Liver (tissue), 9 donors: Measurements from ENCODE around the gene NKD1. TPM values are rescaled to one million over a fixed set of nuclear protein-coding genes. Genes with fewer than 3 reads are reported as not detected.

Experiments used
- DNase-seq: peaks from one replicate; pipeline ENCODE4 v3.0.0-alpha.2; 2017; ENCODE audit warnings: low spot score
- H3K27ac ChIP-seq, 2 donors: one replicate each; pipeline ENCODE4 v1.7.0; 2013; ENCODE audit warnings: inconsistent platforms in 2 of 2, low read length in 2 of 2, control low read depth in 1 of 2, low read depth in 1 of 2, mild to moderate bottlenecking in 1 of 2
- H3K27me3 ChIP-seq, 4 donors: one replicate each; pipeline versions ENCODE4 v1.6.1 to v1.7.0; 2013; ENCODE audit warnings: low read length in 3 of 4, inconsistent platforms in 1 of 4, mild to moderate bottlenecking in 1 of 4, moderate library complexity in 1 of 4; ENCODE audit not compliant: control insufficient read depth in 4 of 4, insufficient read depth in 4 of 4
- H3K36me3 ChIP-seq, 4 donors: one replicate each; pipeline versions ENCODE4 v1.6.1 to v1.7.0; 2013; ENCODE audit warnings: low read length in 3 of 4, mild to moderate bottlenecking in 3 of 4, low read depth in 1 of 4, moderate library complexity in 1 of 4; ENCODE audit not compliant: control insufficient read depth in 4 of 4, insufficient read depth in 3 of 4
- H3K4me1 ChIP-seq, 4 donors: one replicate each; pipeline versions ENCODE4 v1.6.1 to v1.7.0; 2013; ENCODE audit warnings: low read length in 3 of 4, mild to moderate bottlenecking in 3 of 4, moderate library complexity in 1 of 4; ENCODE audit not compliant: control insufficient read depth in 4 of 4, insufficient read depth in 4 of 4
- H3K4me3 ChIP-seq, 3 donors: one replicate each; pipeline versions ENCODE4 v1.6.1 to v1.7.0; 2013; ENCODE audit warnings: low read length in 3 of 3, control low read depth in 1 of 3, low read depth in 1 of 3, mild to moderate bottlenecking in 1 of 3
- H3K9ac ChIP-seq, 2 donors: one replicate each; pipeline ENCODE4 v1.7.0; 2013; ENCODE audit warnings: low read length in 2 of 2, mild to moderate bottlenecking in 2 of 2, moderate library complexity in 2 of 2, control low read depth in 1 of 2, low read depth in 1 of 2
- H3K9me3 ChIP-seq, 4 donors: one replicate each; pipeline versions ENCODE4 v1.6.1 to v1.7.0; 2013; ENCODE audit warnings: low read length in 3 of 4; ENCODE audit not compliant: control insufficient read depth in 4 of 4
- EGR1 ChIP-seq, 2 donors: IDR thresholded peaks; 2 replicates each; pipeline ENCODE4 v1.6.1; 2016 to 2018; ENCODE audit warnings: antibody characterized with exemption in 2 of 2, low read depth in 2 of 2
- FOXA1 ChIP-seq: IDR thresholded peaks from 2 replicates; pipeline ENCODE4 v1.6.1; 2016; ENCODE audit warnings: antibody characterized with exemption
- FOXA2 ChIP-seq: IDR thresholded peaks from 2 replicates; pipeline ENCODE4 v1.6.1; 2016; ENCODE audit warnings: antibody characterized with exemption
- GABPA ChIP-seq, 2 donors: IDR thresholded peaks in 1 of 2; conservative IDR thresholded peaks in 1 of 2; 2 replicates each; pipeline ENCODE4 v1.6.1; 2016; ENCODE audit warnings: antibody characterized with exemption in 2 of 2, mild to moderate bottlenecking in 1 of 2, moderate library complexity in 1 of 2
- HNF4A ChIP-seq, 2 donors: conservative IDR thresholded peaks; 2 replicates each; pipeline ENCODE4 v1.6.1; 2016; ENCODE audit warnings: antibody characterized with exemption in 2 of 2, mild to moderate bottlenecking in 2 of 2
- HNF4G ChIP-seq: IDR thresholded peaks from 2 replicates; pipeline ENCODE4 v1.6.1; 2016; ENCODE audit warnings: antibody characterized with exemption
- JUND ChIP-seq, 2 donors: IDR thresholded peaks; 2 replicates each; pipeline ENCODE4 v1.6.1; 2016; ENCODE audit warnings: antibody characterized with exemption in 2 of 2
- NR2F2 ChIP-seq: IDR thresholded peaks from 2 replicates; pipeline ENCODE4 v1.6.1; 2016; ENCODE audit warnings: antibody characterized with exemption
- RAD21 ChIP-seq, 2 donors: IDR thresholded peaks; 2 replicates each; pipeline ENCODE4 v1.6.1; 2016; ENCODE audit warnings: antibody characterized with exemption in 2 of 2, mild to moderate bottlenecking in 2 of 2
- SP1 ChIP-seq: IDR thresholded peaks from 2 replicates; pipeline ENCODE4 v1.6.1; 2018; ENCODE audit warnings: antibody characterized with exemption, mild to moderate bottlenecking
- TAF1 ChIP-seq: conservative IDR thresholded peaks from 2 replicates; pipeline ENCODE4 v1.6.1; 2016; ENCODE audit warnings: antibody characterized with exemption, mild to moderate bottlenecking
- YY1 ChIP-seq: IDR thresholded peaks from 2 replicates; pipeline ENCODE4 v1.6.1; 2016; ENCODE audit warnings: antibody characterized with exemption, mild to moderate bottlenecking
- WGBS: extraction: QIAGEN DNeasy Blood & Tissue Kit; methylation state at CpG from one replicate; pipeline ENCODE4 v1.1.7; 2013; 5-methylcytosine and 5-hydroxymethylcytosine counted together
- polyA plus RNA-seq, 2 donors: library from polyadenylated mRNA; stranded (reverse) in 1 of 2; unstranded in 1 of 2; fragments of 200-250 nt in 1 of 2; fragments of >200 nt in 1 of 2; fragmentation: Nextera tagmentation in 1 of 2; extraction: Ambion mirVana in 1 of 2; gene quantifications; one replicate each; pipeline versions ENCODE4 v1.2.1 to v1.2.3, GENCODE V29; 2013 to 2015
- total RNA-seq, 2 donors: library from RNA; depleted of rRNA; stranded (reverse); fragments of >200 nt; gene quantifications; one replicate each; pipeline ENCODE4 v1.2.3, GENCODE V29; 2014
- TF ChIP-seq, protein P1 (sequence below): IDR thresholded peaks from 2 replicates; pipeline ENCODE4 v1.6.1; 2016; ENCODE audit warnings: antibody characterized with exemption
- TF ChIP-seq, protein P2 (sequence below): fragments of 150-350 bp; IDR thresholded peaks from 2 replicates; pipeline ENCODE4 v1.5.1; 2017; ENCODE audit warnings: improper control_type of control experiment, low read depth, low read length; ENCODE audit not compliant: missing input control
- TF ChIP-seq, protein P3 (sequence below): IDR thresholded peaks from 2 replicates; pipeline ENCODE4 v1.6.1; 2016; ENCODE audit warnings: antibody characterized with exemption, mild to moderate bottlenecking
- TF ChIP-seq, protein P4 (sequence below): IDR thresholded peaks from 2 replicates; pipeline ENCODE4 v1.6.1; 2016; ENCODE audit warnings: antibody characterized with exemption
- TF ChIP-seq, protein P5 (sequence below): IDR thresholded peaks from 2 replicates; pipeline ENCODE4 v1.6.1; 2016; ENCODE audit warnings: antibody characterized with exemption
- donor health status: healthy.
- donor health status: healthy.
- donor health status: healthy.
- donor health status: healthy.
- donor health status: healthy.

The NKD1 gene
- total and polyA plus RNA-seq, 4 donors: 0.28 to 3.5 (median 0.85) TPM

DNA sequence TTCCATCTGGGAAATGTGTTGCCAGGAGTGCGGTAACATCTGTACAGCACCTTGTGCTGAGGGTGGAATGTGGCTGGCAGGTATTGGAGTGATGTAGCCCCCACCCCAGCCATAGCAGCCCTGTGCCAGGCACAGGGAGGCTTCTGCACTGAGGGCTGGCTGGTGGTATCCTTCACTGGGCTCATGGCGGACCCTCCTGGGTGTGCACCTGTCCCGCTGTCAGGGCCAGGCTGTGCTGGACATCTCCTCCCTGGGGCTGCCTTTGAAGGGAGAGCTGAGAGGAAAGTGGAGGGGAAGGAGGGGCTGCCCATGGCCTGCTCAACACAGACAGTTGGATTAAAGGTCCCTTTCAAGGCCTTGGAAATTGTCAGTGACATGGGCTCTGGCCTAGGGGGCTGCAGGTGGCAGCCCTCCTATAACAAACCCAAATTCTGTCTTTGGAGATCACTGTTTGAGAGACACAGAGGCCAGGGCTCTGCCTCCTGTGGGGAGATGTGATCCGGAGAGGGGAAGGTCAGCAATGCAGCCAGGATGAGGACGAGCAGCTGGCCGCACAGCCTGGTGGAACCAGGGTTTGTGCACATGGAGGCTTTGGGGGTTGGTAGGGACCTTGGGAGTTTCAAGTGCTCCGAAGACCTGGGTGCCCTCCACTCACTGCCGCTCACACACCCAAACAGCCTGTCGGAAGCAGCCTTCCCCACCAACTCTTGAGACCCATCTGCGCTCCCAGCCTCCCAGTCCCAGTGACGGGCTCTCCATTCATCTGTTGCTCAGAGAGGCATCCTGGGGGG is 22.8 kb downstream of the NKD1 start:
- no peaks in the 10 kb centered on the region for H3K36me3 ChIP-seq
- H3K4me1 ChIP-seq: no peaks in the 10 kb centered on the region
- H3K27me3 ChIP-seq: no peaks in the 10 kb centered on the region
- no peak overlapping the region for H3K9ac ChIP-seq
- no peaks in the 10 kb centered on the region for H3K9me3 ChIP-seq
- no peak for TF ChIP-seq TAF1
- TF ChIP-seq, protein P1, sequence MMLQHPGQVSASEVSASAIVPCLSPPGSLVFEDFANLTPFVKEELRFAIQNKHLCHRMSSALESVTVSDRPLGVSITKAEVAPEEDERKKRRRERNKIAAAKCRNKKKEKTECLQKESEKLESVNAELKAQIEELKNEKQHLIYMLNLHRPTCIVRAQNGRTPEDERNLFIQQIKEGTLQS: no peak
- TF ChIP-seq, protein P2, sequence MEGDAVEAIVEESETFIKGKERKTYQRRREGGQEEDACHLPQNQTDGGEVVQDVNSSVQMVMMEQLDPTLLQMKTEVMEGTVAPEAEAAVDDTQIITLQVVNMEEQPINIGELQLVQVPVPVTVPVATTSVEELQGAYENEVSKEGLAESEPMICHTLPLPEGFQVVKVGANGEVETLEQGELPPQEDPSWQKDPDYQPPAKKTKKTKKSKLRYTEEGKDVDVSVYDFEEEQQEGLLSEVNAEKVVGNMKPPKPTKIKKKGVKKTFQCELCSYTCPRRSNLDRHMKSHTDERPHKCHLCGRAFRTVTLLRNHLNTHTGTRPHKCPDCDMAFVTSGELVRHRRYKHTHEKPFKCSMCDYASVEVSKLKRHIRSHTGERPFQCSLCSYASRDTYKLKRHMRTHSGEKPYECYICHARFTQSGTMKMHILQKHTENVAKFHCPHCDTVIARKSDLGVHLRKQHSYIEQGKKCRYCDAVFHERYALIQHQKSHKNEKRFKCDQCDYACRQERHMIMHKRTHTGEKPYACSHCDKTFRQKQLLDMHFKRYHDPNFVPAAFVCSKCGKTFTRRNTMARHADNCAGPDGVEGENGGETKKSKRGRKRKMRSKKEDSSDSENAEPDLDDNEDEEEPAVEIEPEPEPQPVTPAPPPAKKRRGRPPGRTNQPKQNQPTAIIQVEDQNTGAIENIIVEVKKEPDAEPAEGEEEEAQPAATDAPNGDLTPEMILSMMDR: no peak
- no peak for TF ChIP-seq FOXA2
- no peak for TF ChIP-seq JUND (IDR thresholded peaks at IDR 0.05)
- no peak for TF ChIP-seq HNF4G
- TF ChIP-seq EGR1 (IDR thresholded peaks at IDR 0.05; ENCODE audit: low read depth in 2 of 2): no peak
- WGBS: 98% methylated on average over 11 of the region's 11 CpGs
- no peak overlapping the region for H3K27ac ChIP-seq
- DNase-seq: no peak
- H3K4me3 ChIP-seq: no peak overlapping the region

DNA sequence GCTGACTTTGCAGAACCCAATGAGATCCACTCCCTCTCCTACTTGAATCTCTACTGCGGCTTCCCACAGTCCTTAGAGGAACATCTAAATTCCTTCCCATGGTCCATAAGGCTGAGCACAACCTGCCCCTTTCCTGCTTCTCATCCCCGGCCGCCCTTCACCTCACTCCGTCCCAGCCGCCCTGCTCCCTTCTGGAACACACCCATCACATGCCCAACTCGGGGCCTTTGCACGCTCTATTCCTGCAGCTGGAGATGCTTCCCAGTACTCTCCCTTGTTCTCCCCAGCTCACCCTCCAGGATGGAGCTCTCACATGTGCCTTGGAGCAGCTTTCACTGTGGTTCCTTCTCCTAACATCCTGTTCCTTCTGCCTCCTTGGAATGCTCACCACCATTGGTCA is 23.6 kb downstream of the NKD1 start:
- Histone ChIP-seq H3K9ac (no peak overlapping the region), H3K9me3 (no peaks in the 10 kb centered on the region), H3K4me1 (no peaks in the 10 kb centered on the region), H3K36me3 (no peaks in the 10 kb centered on the region), H3K27me3 (no peaks in the 10 kb centered on the region), H3K4me3 (no peak overlapping the region), H3K27ac (no peak overlapping the region)
- DNase-seq: no peak
- TF ChIP-seq SP1 (no peak), GABPA (IDR thresholded peaks at IDR 0.05 in 1 of 2, conservative IDR thresholded peaks at IDR 0.05 in 1 of 2) (no peak), HNF4G (no peak), JUND (IDR thresholded peaks at IDR 0.05) (no peak), HNF4A (conservative IDR thresholded peaks at IDR 0.05) (no peak), EGR1 (IDR thresholded peaks at IDR 0.05; ENCODE audit: low read depth in 2 of 2) (no peak), FOXA2 (no peak), RAD21 (IDR thresholded peaks at IDR 0.05) (no peak), TAF1 (no peak), NR2F2 (no peak), FOXA1 (no peak), YY1 (no peak)
- TF ChIP-seq, protein P3, sequence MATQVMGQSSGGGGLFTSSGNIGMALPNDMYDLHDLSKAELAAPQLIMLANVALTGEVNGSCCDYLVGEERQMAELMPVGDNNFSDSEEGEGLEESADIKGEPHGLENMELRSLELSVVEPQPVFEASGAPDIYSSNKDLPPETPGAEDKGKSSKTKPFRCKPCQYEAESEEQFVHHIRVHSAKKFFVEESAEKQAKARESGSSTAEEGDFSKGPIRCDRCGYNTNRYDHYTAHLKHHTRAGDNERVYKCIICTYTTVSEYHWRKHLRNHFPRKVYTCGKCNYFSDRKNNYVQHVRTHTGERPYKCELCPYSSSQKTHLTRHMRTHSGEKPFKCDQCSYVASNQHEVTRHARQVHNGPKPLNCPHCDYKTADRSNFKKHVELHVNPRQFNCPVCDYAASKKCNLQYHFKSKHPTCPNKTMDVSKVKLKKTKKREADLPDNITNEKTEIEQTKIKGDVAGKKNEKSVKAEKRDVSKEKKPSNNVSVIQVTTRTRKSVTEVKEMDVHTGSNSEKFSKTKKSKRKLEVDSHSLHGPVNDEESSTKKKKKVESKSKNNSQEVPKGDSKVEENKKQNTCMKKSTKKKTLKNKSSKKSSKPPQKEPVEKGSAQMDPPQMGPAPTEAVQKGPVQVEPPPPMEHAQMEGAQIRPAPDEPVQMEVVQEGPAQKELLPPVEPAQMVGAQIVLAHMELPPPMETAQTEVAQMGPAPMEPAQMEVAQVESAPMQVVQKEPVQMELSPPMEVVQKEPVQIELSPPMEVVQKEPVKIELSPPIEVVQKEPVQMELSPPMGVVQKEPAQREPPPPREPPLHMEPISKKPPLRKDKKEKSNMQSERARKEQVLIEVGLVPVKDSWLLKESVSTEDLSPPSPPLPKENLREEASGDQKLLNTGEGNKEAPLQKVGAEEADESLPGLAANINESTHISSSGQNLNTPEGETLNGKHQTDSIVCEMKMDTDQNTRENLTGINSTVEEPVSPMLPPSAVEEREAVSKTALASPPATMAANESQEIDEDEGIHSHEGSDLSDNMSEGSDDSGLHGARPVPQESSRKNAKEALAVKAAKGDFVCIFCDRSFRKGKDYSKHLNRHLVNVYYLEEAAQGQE: no peak
- TF ChIP-seq, protein P4, sequence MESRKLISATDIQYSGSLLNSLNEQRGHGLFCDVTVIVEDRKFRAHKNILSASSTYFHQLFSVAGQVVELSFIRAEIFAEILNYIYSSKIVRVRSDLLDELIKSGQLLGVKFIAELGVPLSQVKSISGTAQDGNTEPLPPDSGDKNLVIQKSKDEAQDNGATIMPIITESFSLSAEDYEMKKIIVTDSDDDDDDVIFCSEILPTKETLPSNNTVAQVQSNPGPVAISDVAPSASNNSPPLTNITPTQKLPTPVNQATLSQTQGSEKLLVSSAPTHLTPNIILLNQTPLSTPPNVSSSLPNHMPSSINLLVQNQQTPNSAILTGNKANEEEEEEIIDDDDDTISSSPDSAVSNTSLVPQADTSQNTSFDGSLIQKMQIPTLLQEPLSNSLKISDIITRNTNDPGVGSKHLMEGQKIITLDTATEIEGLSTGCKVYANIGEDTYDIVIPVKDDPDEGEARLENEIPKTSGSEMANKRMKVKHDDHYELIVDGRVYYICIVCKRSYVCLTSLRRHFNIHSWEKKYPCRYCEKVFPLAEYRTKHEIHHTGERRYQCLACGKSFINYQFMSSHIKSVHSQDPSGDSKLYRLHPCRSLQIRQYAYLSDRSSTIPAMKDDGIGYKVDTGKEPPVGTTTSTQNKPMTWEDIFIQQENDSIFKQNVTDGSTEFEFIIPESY: no peak
- TF ChIP-seq, protein P5, sequence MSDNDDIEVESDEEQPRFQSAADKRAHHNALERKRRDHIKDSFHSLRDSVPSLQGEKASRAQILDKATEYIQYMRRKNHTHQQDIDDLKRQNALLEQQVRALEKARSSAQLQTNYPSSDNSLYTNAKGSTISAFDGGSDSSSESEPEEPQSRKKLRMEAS: no peak
- TF ChIP-seq, protein P2: no peak
- TF ChIP-seq, protein P1: no peak
- 97% methylated on average over 7 of the region's 7 CpGs for WGBS
